Measurements from ENCODE around the gene RALGPS1. TPM values are rescaled to one million over a fixed set of nuclear protein-coding genes. Genes with fewer than 3 reads are reported as not detected.
"Not testable (repeated sequence)": the region's sequence is repeated elsewhere in the genome, so short reads cannot be mapped to it uniquely, and the experiment has no call there.

Gene RALGPS1
- total and polyA plus RNA-seq, 8 donors = 5.8 to 12.7 (median 9.3) TPM

DNA sequence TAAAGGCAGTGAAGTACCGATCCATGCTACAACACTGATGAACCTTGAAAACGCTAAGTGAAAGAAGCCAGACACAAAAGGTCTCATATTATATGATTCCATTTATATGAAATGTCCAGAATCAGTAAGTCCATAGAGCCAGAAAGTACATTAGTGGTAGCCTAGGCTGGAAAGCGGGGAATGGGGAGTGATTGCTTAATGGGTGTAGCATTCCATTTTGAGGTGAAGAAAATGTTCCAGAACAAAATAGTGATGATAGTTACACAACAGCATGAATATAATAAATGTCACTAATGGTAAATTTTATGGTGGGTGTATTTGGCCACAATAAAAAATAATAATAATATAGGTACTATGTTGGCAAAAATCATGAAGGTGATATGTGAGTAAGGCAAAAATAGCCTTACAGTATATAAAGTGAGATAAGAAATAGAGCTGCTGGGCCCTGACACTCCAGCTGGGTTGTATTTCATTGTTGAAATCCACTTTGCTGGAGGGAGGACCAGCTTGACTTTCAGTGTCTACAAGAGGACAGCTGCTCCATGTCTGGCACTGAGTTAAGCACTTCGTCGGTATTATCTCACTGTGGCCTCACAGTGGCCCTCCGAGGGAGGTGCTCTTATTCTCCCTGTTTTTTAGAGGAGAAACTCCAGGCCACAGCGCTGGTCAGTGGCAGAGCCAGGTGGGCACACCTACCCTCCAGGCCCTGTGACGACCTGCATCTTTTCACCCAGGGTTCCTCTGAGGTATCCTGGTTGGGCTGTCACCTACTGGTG, 230.3 kb downstream of the RALGPS1 start:
- WGBS, 2 donors = 90 to 94% methylated on average over 8 of the region's 8 CpGs
- Histone ChIP-seq H3K27me3 (no peaks in the 10 kb centered on the region), H3K9me3 (no peaks in the 10 kb centered on the region), H3K4me1 (peaks cover 0 to 5% (median 0%) of the 10 kb centered on the region in 3 donors), H3K27ac (no peak overlapping the region), H3K4me3 (no peak overlapping the region), H3K36me3 (no peaks in the 10 kb centered on the region)
- peak in 1 of 4 donors; percentile 41 for ATAC-seq
- intact Hi-C loops (cut with DNase I) = no loop called here
- TF ChIP-seq, protein P1, sequence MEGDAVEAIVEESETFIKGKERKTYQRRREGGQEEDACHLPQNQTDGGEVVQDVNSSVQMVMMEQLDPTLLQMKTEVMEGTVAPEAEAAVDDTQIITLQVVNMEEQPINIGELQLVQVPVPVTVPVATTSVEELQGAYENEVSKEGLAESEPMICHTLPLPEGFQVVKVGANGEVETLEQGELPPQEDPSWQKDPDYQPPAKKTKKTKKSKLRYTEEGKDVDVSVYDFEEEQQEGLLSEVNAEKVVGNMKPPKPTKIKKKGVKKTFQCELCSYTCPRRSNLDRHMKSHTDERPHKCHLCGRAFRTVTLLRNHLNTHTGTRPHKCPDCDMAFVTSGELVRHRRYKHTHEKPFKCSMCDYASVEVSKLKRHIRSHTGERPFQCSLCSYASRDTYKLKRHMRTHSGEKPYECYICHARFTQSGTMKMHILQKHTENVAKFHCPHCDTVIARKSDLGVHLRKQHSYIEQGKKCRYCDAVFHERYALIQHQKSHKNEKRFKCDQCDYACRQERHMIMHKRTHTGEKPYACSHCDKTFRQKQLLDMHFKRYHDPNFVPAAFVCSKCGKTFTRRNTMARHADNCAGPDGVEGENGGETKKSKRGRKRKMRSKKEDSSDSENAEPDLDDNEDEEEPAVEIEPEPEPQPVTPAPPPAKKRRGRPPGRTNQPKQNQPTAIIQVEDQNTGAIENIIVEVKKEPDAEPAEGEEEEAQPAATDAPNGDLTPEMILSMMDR (IDR thresholded peaks at IDR 0.05) = no peak
- FAIRE-seq = no peak
- no peak for DNase-seq

DNA sequence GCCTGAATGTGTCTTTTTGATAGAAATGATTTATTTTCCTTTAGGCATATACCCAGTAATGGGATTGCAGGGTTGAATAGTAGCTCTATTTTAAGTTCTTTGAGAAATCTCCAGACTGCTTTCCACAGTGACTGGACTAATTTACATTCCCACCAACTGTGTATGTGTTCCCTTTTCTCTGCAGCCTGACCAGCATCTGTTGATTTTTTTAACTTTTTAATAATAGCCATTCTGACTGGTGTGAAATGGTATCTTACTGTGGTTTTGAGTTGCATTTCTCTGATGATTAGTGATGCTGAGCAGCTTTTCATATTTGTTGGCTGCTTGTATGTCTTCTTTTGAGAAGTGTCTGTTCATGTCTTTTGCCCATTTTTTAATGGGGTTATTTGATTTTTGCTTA, 232.3 kb downstream of the RALGPS1 start:
- ATAC-seq; H3K4me1 ChIP-seq; H3K9me3 ChIP-seq; intact Hi-C loops (cut with DNase I); DNase-seq; H3K36me3 ChIP-seq; H3K27ac ChIP-seq; FAIRE-seq; H3K27me3 ChIP-seq; H3K4me3 ChIP-seq: not testable (repeated sequence)

DNA sequence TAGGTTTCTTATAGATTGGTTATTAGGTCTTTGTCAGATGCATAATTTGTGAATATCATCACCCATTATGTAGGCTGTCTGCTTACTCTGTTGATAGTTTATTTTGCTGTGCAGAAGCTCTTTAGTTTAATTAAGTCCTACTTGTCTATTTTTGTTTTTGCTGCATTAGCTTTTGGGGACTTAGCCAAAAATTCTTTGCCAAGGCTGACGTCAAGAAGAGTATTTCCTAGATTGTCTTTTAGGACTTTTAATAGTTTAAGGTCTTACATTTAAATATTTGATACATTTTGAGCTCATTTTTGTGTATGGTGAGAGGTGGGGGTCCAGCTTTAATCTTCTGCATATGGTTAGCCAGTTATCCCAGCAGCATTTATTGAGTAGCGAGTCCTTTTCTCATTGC, 232.7 kb downstream of the RALGPS1 start:
- no peaks in the 10 kb centered on the region for H3K27me3 ChIP-seq
- peaks cover 0 to 5% (median 0%) of the 10 kb centered on the region in 3 donors for H3K4me1 ChIP-seq
- no peaks in the 10 kb centered on the region for H3K36me3 ChIP-seq
- H3K4me3 ChIP-seq = no peak overlapping the region
- H3K27ac ChIP-seq = no peak overlapping the region
- ATAC-seq (no peak), DNase-seq (no peak), FAIRE-seq (no peak)
- TF ChIP-seq, protein P1 (IDR thresholded peaks at IDR 0.05) = no peak
- 88 to 93% methylated on average over 2 of the region's 2 CpGs for WGBS, 2 donors
- intact Hi-C loops (cut with DNase I) = no loop called here
- no peaks in the 10 kb centered on the region for H3K9me3 ChIP-seq

DNA sequence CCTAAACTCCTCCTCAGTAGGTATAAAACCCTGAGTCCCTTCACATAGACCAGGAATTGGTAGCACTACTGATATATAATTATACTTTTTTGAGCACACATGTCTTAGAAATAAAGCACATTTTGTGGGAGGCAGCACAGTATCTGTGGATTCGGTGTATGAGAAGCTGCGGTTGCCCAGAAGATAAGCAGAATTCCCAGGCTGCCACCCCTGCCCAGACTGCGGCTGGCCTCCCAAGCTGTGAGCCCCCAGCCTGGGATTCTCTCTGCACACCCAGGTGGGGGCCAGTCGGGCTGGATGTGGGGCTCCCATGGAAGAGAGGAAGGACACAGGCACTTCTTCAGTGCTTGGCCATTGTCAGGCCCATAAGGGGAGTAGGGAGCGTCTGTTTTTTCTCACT, 233.4 kb downstream of the RALGPS1 start:
- no peaks in the 10 kb centered on the region for H3K27me3 ChIP-seq
- intact Hi-C loops (cut with DNase I) = no loop called here
- H3K36me3 ChIP-seq = no peaks in the 10 kb centered on the region
- H3K4me1 ChIP-seq = no peaks in the 10 kb centered on the region
- DNase-seq (peak in 1 of 6 donors; percentile 27), FAIRE-seq (no peak), ATAC-seq (no peak)
- WGBS, 2 donors = 91 to 98% methylated on average over 5 of the region's 5 CpGs
- no peak overlapping the region for H3K4me3 ChIP-seq
- TF ChIP-seq, protein P1 (IDR thresholded peaks at IDR 0.05) = no peak
- no peaks in the 10 kb centered on the region for H3K9me3 ChIP-seq
- H3K27ac ChIP-seq = no peak overlapping the region

DNA sequence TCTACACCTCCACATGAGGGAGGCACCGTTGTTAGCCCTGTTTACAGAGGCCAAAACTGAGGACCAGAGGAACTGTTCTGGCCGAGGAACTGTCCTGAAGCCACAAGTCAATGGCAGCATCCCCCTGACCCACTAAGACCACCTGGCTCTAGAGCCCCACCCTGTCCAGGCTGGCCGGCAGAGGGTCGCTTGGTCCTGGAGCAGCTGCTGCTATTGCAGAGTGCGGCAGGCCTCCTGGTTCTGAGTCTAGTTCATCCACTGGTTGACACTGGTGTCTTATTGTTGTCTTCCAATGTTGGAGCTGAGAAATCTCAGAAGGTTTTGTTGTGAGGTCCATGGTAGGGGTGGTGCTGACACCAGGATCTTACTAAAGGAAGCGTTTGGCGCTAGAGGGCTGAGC, 234.4 kb downstream of the RALGPS1 start:
- no peak overlapping the region for H3K27ac ChIP-seq
- ATAC-seq (no peak), DNase-seq (peak in 1 of 6 donors; percentile 32), FAIRE-seq (no peak)
- no peaks in the 10 kb centered on the region for H3K9me3 ChIP-seq
- H3K4me1 ChIP-seq = no peaks in the 10 kb centered on the region
- TF ChIP-seq, protein P1 (IDR thresholded peaks at IDR 0.05) = no peak
- H3K36me3 ChIP-seq = no peaks in the 10 kb centered on the region
- intact Hi-C loops (cut with DNase I) = no loop called here
- no peaks in the 10 kb centered on the region for H3K27me3 ChIP-seq
- WGBS, 2 donors = 97 to 98% methylated on average over 7 of the region's 7 CpGs
- H3K4me3 ChIP-seq = no peak overlapping the region
